ENCODE measurements around the gene DDX11. TPM values are rescaled to one million over a fixed set of nuclear protein-coding genes. Genes with fewer than 3 reads are reported as not detected.

The DDX11 gene
- polyA plus RNA-seq, 3 donors: 0.61 to 41.2 (median 1.7) TPM

- H3K9me3 ChIP-seq (replicated peaks in 1 of 2; ENCODE audit: control insufficient read depth in 1 of 2, insufficient read depth in 1 of 2, low read length in 2 of 2): no peaks in the 10 kb centered on the region
- no peaks in the 10 kb centered on the region for H3K27me3 ChIP-seq (ENCODE audit: control insufficient read depth in 2 of 2, insufficient read depth in 2 of 2, low read length in 2 of 2)
- 12% methylated on average over 2 of the region's 4 CpGs for WGBS (ENCODE audit: insufficient coverage)
- H3K79me2 ChIP-seq (ENCODE audit: insufficient read depth, low read length): no peaks in the 10 kb centered on the region
- no peaks in the 10 kb centered on the region for H3K36me3 Mint-ChIP-seq
- no peak overlapping the region for H3K4me3 Mint-ChIP-seq
- no peak overlapping the region for H3K4me3 ChIP-seq (replicated peaks in 1 of 3; ENCODE audit: low read depth in 2 of 3, low read length in 3 of 3)
- H3K9ac ChIP-seq (ENCODE audit: insufficient read depth, low read length, poor library complexity, severe bottlenecking): no peak overlapping the region
- no peak overlapping the region for H3K4me2 ChIP-seq (replicated peaks; ENCODE audit: extremely low read depth, low read length, poor library complexity, severe bottlenecking)
- H3K4me1 ChIP-seq (ENCODE audit: control insufficient read depth in 1 of 2, insufficient read depth in 2 of 2, low read length in 2 of 2): no peaks in the 10 kb centered on the region
- peak overlapping the region in 1 of 7 donors; percentile 3 for H3K27ac Mint-ChIP-seq
- no peaks in the 10 kb centered on the region for H3K36me3 ChIP-seq (replicated peaks in 1 of 2; ENCODE audit: control insufficient read depth in 1 of 2, insufficient read depth in 2 of 2, low read length in 2 of 2)
- no peak for TF ChIP-seq CTCF (IDR thresholded peaks at IDR 0.05)
- H3K4me1 Mint-ChIP-seq: peaks cover 8% of the 10 kb centered on the region
- H3K27me3 Mint-ChIP-seq (ENCODE audit: low read depth in 3 of 3): peaks cover 0 to 2% (median 1%) of the 10 kb centered on the region in 3 donors
- no peaks in the 10 kb centered on the region for H4K20me1 ChIP-seq (ENCODE audit: insufficient read depth, low read length)
- intact Hi-C loops (cut with micrococcal nuclease): no loop called here
- H3K27ac ChIP-seq (ENCODE audit: low read depth in 1 of 2, low read length in 2 of 2): no peak overlapping the region
- no peak for DNase-seq
- peaks cover 0 to 3% (median 0%) of the 10 kb centered on the region in 7 donors for H3K9me3 Mint-ChIP-seq
- no peak overlapping the region for H2AFZ ChIP-seq (ENCODE audit: insufficient read depth, low read depth, low read length, poor library complexity, severe bottlenecking)
These were observed 41.7 kb upstream of the DDX11 start for GRCh38 chr12:31031951-31032335.

GRCh38 chr12:31033146-31033545 is 40.5 kb upstream of the DDX11 start:
- no peak overlapping the region for H3K27ac Mint-ChIP-seq
- Histone ChIP-seq H3K9me3 (replicated peaks in 1 of 2; ENCODE audit: control insufficient read depth in 1 of 2, insufficient read depth in 1 of 2, low read length in 2 of 2) (no peaks in the 10 kb centered on the region), H3K79me2 (ENCODE audit: insufficient read depth, low read length) (no peaks in the 10 kb centered on the region), H3K27me3 (ENCODE audit: control insufficient read depth in 2 of 2, insufficient read depth in 2 of 2, low read length in 2 of 2) (no peaks in the 10 kb centered on the region), H3K27ac (ENCODE audit: low read depth in 1 of 2, low read length in 2 of 2) (no peak overlapping the region), H3K4me1 (ENCODE audit: control insufficient read depth in 1 of 2, insufficient read depth in 2 of 2, low read length in 2 of 2) (no peaks in the 10 kb centered on the region), H4K20me1 (ENCODE audit: insufficient read depth, low read length) (no peaks in the 10 kb centered on the region), H3K36me3 (replicated peaks in 1 of 2; ENCODE audit: control insufficient read depth in 1 of 2, insufficient read depth in 2 of 2, low read length in 2 of 2) (no peaks in the 10 kb centered on the region), H3K4me2 (replicated peaks; ENCODE audit: extremely low read depth, low read length, poor library complexity, severe bottlenecking) (no peak overlapping the region), H3K9ac (ENCODE audit: insufficient read depth, low read length, poor library complexity, severe bottlenecking) (no peak overlapping the region), H2AFZ (ENCODE audit: insufficient read depth, low read depth, low read length, poor library complexity, severe bottlenecking) (no peak overlapping the region), H3K4me3 (replicated peaks in 1 of 3; ENCODE audit: low read depth in 2 of 3, low read length in 3 of 3) (no peak overlapping the region)
- no peak for TF ChIP-seq CTCF (IDR thresholded peaks at IDR 0.05)
- H3K36me3 Mint-ChIP-seq: no peaks in the 10 kb centered on the region
- no peak for DNase-seq
- WGBS (ENCODE audit: insufficient coverage): no CpG with 5 or more reads among the region's 3 CpGs
- H3K4me1 Mint-ChIP-seq: peaks cover 8% of the 10 kb centered on the region
- no peaks in the 10 kb centered on the region for H3K9me3 Mint-ChIP-seq
- H3K4me3 Mint-ChIP-seq: no peak overlapping the region
- intact Hi-C loops (cut with micrococcal nuclease): no loop called here
- H3K27me3 Mint-ChIP-seq (ENCODE audit: low read depth in 3 of 3): peaks cover 0 to 2% (median 1%) of the 10 kb centered on the region in 3 donors

Measured in CD14-positive monocyte (primary cell).